ENCODE measurements around the gene ATIC.

DNA sequence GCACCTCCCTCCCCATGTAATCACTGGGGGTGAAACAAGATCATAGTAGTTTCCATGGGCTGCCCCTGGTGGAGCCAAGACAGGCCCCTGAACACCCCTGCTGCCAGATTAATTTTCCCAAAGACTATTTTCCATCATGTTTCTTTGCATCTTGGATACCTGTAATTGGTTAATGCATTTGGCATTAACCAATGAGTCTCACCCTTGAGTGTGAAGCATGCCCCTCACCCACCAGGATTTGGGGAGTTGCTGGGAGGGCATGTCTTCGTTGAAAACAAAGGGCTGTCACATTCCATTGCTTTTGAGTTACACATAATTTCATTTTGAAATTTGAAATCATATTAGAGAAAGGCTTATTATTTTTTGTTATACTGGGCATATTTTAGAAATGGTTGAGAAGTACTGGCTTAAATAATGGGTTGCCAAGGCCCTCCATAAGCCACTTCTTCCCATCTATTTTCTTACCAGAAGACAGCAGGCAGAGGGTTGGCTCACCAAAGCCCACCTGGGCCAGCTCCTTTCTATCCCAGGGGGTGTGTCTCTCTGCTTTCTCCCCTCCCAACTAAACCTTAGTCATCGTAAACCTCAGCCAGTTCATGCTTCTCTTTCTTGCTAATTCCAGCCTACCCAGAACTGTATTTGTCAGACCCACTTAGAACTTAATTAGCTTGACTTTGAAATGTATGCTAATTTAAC lies 51.8 kb downstream of the ATIC start:
- TF ChIP-seq CTCF (IDR thresholded peaks at IDR 0.05) (no peak), POLR2A (IDR thresholded peaks at IDR 0.05) (no peak)
